Uterus (tissue), 2 donors: ENCODE measurements around the gene ARHGEF25.

ENCODE experiments used
- CTCF ChIP-seq, 4 experiments: fragments of 200-600 bp in 2 of 4; fragments of 450-650 bp in 2 of 4; sonication (generic) in 2 of 4; IDR thresholded peaks; one replicate each; pipeline ENCODE4 v1.5.1; 2016 to 2019; ENCODE audit warnings: antibody characterized with exemption in 4 of 4, mild to moderate bottlenecking in 2 of 4, moderate library complexity in 1 of 4
- POLR2A ChIP-seq, 2 donors: fragments of 450-650 bp; IDR thresholded peaks; one replicate each; pipeline ENCODE4 v1.6.1; 2016; ENCODE audit warnings: antibody characterized with exemption in 2 of 2, mild to moderate bottlenecking in 1 of 2, moderate library complexity in 1 of 2

- TF ChIP-seq CTCF (IDR thresholded peaks at IDR 0.05) (no peak), POLR2A (IDR thresholded peaks at IDR 0.05) (no peak)
Observed at GRCh38 chr12:57586128-57586527, 25.1 kb upstream of the ARHGEF25 start.
